ENCODE results near the gene ABCC12.

The ABCC12 gene

DNA sequence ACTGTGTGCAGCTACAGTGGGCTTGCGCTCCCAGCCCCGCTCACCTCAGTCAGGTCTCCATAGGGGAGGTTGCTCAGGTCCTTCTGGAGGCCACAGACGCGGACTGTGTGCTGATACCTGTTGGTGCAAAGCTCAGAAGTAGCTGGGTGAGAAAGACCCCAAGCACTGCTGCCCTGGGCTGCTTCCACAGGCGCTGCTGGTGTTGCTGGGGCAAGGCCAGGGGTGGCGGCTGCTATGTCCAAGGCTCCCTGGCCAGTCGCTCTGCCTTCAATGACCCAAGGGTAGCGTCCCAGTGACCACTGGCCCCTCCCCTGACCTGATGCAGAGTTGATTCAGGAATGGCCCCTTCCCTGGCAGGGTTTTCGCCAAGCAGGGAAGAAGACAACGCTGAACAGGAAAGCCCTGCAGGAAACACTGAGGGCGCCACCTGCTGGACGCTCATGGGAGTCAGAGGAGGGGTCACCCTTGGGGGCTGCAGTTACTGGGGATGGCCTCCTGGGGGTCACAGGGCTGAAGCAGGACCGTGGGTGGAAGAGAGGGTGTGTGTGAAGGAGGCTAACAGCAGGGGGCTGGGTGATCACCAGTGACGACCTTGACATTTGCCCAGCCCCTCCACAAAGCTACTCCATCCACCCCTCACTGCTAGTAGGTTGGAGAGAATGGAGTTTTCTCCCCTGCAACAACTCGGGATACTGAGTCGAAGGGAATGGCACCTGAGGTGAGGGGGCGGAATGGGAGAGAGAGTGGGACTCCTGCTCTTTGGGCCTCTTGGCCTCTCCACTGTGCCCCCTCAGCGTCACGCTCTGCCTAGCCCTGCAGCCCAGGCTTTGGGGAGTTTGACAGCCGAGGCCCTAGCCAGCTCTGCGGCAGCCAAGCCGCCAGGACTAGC lies 38.3 kb downstream of the ABCC12 start:
- Histone ChIP-seq H3K36me3 (ENCODE audit: control insufficient read depth, insufficient read depth, low read length) (no peaks in the 10 kb centered on the region), H3K27ac (ENCODE audit: low read depth, low read length, severe bottlenecking) (no peak overlapping the region), H3K4me3 (ENCODE audit: extremely low read depth, insufficient read depth, low read length, poor library complexity, severe bottlenecking) (no peak overlapping the region), H3K9me3 (ENCODE audit: control insufficient read depth, low read length) (no peaks in the 10 kb centered on the region), H3K4me1 (ENCODE audit: control insufficient read depth, insufficient read depth, low read length, poor library complexity, severe bottlenecking) (peaks cover 2% of the 10 kb centered on the region)
- 75 to 82% methylated on average over 17 to 19 of the region's 22 CpGs for WGBS, 2 experiments (ENCODE audit: insufficient coverage in 2 of 2)

DNA sequence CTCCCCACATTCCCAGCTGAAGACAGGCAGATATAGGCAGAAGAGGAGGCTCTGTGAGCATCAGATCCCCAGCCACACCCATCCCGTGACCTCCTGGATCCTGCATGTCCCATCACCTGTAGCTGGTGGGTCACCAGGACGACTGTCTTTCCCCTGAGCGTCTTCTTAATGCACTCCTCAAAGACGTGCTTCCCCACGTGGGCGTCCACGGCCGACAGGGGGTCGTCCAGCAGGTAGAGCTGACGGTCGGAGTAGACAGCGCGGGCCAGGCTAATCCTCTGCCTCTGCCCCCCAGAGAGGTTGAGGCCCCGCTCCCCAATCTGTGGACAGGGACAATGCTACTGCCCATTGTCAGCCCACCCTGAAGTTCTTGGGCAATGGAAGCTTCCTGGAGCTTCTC lies 40.5 kb downstream of the ABCC12 start:
- Histone ChIP-seq H3K27ac (ENCODE audit: low read depth, low read length, severe bottlenecking) (no peak overlapping the region), H3K4me1 (ENCODE audit: control insufficient read depth, insufficient read depth, low read length, poor library complexity, severe bottlenecking) (peaks cover 2% of the 10 kb centered on the region), H3K9me3 (ENCODE audit: control insufficient read depth, low read length) (no peaks in the 10 kb centered on the region), H3K4me3 (ENCODE audit: extremely low read depth, insufficient read depth, low read length, poor library complexity, severe bottlenecking) (no peak overlapping the region), H3K36me3 (ENCODE audit: control insufficient read depth, insufficient read depth, low read length) (no peaks in the 10 kb centered on the region)
- WGBS, 2 experiments (ENCODE audit: insufficient coverage in 2 of 2), result 91 to 96% methylated on average over 13 to 14 of the region's 14 CpGs

DNA sequence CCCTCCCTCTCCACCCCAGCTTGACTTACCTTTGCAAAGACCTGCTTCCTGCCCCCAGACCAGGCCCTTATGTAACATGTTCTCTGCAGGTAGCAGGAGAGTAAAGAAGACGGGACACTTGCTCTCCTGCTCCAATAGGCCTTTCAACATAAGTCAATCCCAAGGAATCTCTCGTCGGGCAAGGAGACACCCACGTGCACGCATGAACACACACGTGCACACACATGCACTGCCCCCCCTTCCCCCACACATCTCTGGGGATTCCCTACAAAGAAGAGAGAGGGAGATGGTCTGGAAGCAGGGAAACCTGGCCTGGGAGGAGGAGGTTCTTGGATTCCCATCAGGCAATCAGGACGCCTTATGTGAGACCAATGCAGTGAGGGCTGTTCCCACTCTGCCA lies 41.4 kb downstream of the ABCC12 start:
- Histone ChIP-seq H3K9me3 (ENCODE audit: control insufficient read depth, low read length) (no peaks in the 10 kb centered on the region), H3K4me1 (ENCODE audit: control insufficient read depth, insufficient read depth, low read length, poor library complexity, severe bottlenecking) (peaks cover 2% of the 10 kb centered on the region), H3K36me3 (ENCODE audit: control insufficient read depth, insufficient read depth, low read length) (no peaks in the 10 kb centered on the region), H3K27ac (ENCODE audit: low read depth, low read length, severe bottlenecking) (no peak overlapping the region), H3K4me3 (ENCODE audit: extremely low read depth, insufficient read depth, low read length, poor library complexity, severe bottlenecking) (no peak overlapping the region)
- 95 to 100% methylated on average over 2 of the region's 7 CpGs for WGBS, 2 experiments (ENCODE audit: insufficient coverage in 2 of 2)

DNA sequence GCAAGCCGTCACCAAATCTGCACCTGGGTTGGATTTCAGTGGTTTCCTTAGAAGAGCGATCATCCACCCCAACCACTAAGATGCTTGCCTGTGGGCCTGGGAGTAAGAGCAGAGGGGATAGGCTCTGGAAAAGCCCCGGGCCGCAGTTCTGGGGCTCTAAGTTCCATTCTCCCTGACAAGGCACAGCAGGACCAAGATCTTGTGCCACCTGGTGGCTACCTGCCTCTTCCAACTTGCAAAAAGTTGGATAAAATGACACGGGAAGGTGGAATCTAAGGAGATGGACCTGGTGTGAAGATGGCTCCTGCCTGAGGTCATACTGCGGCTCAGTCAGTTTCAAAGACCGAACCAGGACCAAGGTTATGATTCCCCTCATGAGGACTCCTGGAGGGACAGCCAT lies 42.3 kb downstream of the ABCC12 start:
- H3K9me3 ChIP-seq (ENCODE audit: control insufficient read depth, low read length), result no peaks in the 10 kb centered on the region
- no peak overlapping the region for H3K4me3 ChIP-seq (ENCODE audit: extremely low read depth, insufficient read depth, low read length, poor library complexity, severe bottlenecking)
- H3K27ac ChIP-seq (ENCODE audit: low read depth, low read length, severe bottlenecking), result no peak overlapping the region
- H3K4me1 ChIP-seq (ENCODE audit: control insufficient read depth, insufficient read depth, low read length, poor library complexity, severe bottlenecking), result peaks cover 2% of the 10 kb centered on the region
- 78% methylated on average over 4 to 6 of the region's 7 CpGs for WGBS, 2 experiments (ENCODE audit: insufficient coverage in 2 of 2)
- H3K36me3 ChIP-seq (ENCODE audit: control insufficient read depth, insufficient read depth, low read length), result no peaks in the 10 kb centered on the region

DNA sequence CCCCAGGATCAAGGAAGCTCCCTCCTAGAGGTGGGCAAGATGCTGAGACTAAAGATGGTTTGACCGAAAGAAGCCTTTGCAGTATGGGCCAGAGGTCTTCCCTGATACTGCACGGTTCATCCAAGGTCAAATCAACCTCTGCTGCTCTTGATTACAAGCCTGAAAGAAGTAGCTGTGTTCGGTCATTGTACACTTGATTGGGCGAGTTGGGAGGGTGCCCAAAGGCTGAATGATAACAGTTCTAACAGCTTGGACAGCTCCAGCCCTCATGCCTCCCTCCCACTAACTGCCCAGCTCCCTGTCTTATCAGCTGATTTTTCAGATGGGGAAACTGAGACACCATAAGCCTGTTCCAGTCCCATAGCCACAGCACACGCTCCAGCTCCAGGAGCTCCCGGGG lies 42.8 kb downstream of the ABCC12 start:
- H3K4me3 ChIP-seq (ENCODE audit: extremely low read depth, insufficient read depth, low read length, poor library complexity, severe bottlenecking), result no peak overlapping the region
- H3K9me3 ChIP-seq (ENCODE audit: control insufficient read depth, low read length), result no peaks in the 10 kb centered on the region
- H3K27ac ChIP-seq (ENCODE audit: low read depth, low read length, severe bottlenecking), result no peak overlapping the region
- peaks cover 2% of the 10 kb centered on the region for H3K4me1 ChIP-seq (ENCODE audit: control insufficient read depth, insufficient read depth, low read length, poor library complexity, severe bottlenecking)
- no peaks in the 10 kb centered on the region for H3K36me3 ChIP-seq (ENCODE audit: control insufficient read depth, insufficient read depth, low read length)
- 99 to 100% methylated on average over 2 to 6 of the region's 6 CpGs for whole genome bisulfite sequencing, 2 experiments (ENCODE audit: insufficient coverage in 2 of 2)

DNA sequence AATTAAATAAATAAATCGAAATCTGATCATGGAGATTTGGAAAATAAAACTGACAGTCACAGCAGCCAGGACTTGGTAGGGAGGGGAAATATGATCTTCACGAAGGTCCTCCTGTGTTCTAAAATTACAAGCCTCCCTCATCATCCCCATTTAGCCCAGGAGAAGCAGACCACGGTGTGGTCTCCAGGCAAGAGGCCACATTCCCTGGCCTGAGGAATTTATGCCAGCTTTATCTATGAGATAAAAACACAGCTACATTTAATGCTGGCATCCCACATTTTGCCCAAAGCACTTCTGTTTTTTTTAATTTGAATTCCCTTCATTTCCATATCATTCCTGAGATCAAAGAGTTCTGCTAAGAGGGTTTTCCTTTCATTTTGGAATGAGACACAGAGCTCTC lies 43.2 kb downstream of the ABCC12 start:
- Histone ChIP-seq H3K36me3 (ENCODE audit: control insufficient read depth, insufficient read depth, low read length) (no peaks in the 10 kb centered on the region), H3K27ac (ENCODE audit: low read depth, low read length, severe bottlenecking) (no peak overlapping the region), H3K4me3 (ENCODE audit: extremely low read depth, insufficient read depth, low read length, poor library complexity, severe bottlenecking) (no peak overlapping the region), H3K4me1 (ENCODE audit: control insufficient read depth, insufficient read depth, low read length, poor library complexity, severe bottlenecking) (peaks cover 2% of the 10 kb centered on the region), H3K9me3 (ENCODE audit: control insufficient read depth, low read length) (no peaks in the 10 kb centered on the region)
- 100% methylated on average over 1 of the region's 3 CpGs for WGBS, 2 experiments (ENCODE audit: insufficient coverage in 2 of 2)

DNA sequence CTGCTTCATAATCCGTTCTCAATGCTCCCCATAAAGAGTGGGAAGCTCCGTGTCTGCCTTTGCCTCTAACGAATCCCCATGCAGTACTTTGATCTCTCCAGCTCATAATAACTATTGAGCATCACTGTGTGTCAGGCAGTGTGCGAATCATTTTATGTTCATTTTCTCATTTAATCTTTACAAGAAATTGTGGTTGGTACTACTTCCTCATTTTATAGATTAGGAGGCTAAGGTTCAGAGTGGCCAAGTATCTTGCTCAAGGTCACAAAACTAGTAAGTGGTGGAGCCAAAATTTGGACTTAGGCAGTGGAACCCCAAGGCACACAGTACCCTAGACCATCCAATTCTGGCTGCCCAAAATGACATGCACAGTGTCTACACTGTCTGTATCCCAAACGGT lies 44.8 kb downstream of the ABCC12 start:
- Histone ChIP-seq H3K4me1 (ENCODE audit: control insufficient read depth, insufficient read depth, low read length, poor library complexity, severe bottlenecking) (no peaks in the 10 kb centered on the region), H3K36me3 (ENCODE audit: control insufficient read depth, insufficient read depth, low read length) (no peaks in the 10 kb centered on the region), H3K4me3 (ENCODE audit: extremely low read depth, insufficient read depth, low read length, poor library complexity, severe bottlenecking) (no peak overlapping the region), H3K9me3 (ENCODE audit: control insufficient read depth, low read length) (no peaks in the 10 kb centered on the region), H3K27ac (ENCODE audit: low read depth, low read length, severe bottlenecking) (no peak overlapping the region)
- 95 to 96% methylated on average over 3 of the region's 5 CpGs for WGBS, 2 experiments (ENCODE audit: insufficient coverage in 2 of 2)

DNA sequence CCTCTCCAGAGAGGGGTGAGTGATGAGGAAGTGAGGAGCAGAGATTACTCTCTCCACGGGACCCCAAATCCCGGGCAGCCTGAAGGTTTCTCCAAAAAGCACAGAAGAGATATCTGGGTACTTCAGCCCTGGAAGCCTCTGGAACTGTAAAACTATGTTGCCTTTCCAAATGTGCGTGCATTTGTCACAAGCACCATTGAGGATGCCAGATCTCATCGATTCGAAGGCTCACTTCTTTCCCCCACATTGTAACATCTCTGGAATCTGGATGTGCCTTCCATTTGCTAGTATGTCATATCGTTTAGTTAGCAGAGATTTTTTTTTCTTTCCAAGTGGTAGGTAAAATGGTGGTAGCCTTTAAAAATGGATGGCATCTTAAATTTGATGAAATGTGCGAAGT lies 45.8 kb downstream of the ABCC12 start:
- Histone ChIP-seq H3K36me3 (ENCODE audit: control insufficient read depth, insufficient read depth, low read length) (no peaks in the 10 kb centered on the region), H3K27ac (ENCODE audit: low read depth, low read length, severe bottlenecking) (no peak overlapping the region), H3K9me3 (ENCODE audit: control insufficient read depth, low read length) (no peaks in the 10 kb centered on the region), H3K4me3 (ENCODE audit: extremely low read depth, insufficient read depth, low read length, poor library complexity, severe bottlenecking) (no peak overlapping the region), H3K4me1 (ENCODE audit: control insufficient read depth, insufficient read depth, low read length, poor library complexity, severe bottlenecking) (no peaks in the 10 kb centered on the region)
- 89 to 96% methylated on average over 6 to 7 of the region's 7 CpGs for WGBS, 2 experiments (ENCODE audit: insufficient coverage in 2 of 2)

DNA sequence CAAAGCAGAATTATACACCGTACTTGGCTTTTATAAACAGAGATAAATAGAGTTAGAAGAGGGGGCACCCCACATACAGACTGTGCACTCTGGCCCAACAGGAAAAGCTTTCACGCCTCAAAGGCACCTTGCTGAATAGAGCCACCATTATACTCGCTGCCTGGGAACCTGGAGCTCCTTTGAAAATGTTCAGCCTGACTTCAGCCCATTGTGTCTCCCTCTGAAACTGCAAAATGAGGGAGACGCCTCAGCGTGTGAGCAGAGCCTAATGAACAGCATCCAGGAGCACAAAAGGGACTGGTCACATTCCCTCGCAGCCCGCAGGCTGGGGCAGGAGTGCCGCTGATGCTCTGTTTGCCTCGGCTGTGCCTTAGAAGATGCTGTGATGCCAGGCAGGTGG lies 46.3 kb downstream of the ABCC12 start:
- H3K9me3 ChIP-seq (ENCODE audit: control insufficient read depth, low read length), result no peaks in the 10 kb centered on the region
- no peaks in the 10 kb centered on the region for H3K4me1 ChIP-seq (ENCODE audit: control insufficient read depth, insufficient read depth, low read length, poor library complexity, severe bottlenecking)
- WGBS, 2 experiments (ENCODE audit: insufficient coverage in 2 of 2), result 79 to 84% methylated on average over 9 of the region's 9 CpGs
- H3K27ac ChIP-seq (ENCODE audit: low read depth, low read length, severe bottlenecking), result no peak overlapping the region
- no peaks in the 10 kb centered on the region for H3K36me3 ChIP-seq (ENCODE audit: control insufficient read depth, insufficient read depth, low read length)
- no peak overlapping the region for H3K4me3 ChIP-seq (ENCODE audit: extremely low read depth, insufficient read depth, low read length, poor library complexity, severe bottlenecking)

DNA sequence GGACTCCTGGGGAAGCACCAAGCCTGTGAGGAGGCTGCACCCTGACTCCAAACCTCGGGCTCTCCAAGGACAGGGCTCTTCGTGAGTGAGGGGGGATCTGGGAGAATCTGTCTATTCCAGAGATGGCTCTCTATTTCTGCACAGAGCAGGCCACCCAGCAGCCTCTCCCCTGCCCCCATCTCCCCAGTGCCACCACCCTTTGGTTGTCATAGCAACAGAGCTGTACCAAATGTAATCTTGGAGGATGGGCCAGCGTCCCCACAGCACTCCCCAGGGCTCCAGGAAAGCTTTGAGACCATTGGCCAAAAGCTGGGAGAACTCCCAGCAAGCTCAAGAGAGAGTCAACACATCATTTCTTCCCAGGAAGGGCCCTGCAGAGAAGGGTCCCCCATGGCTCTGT lies 49.3 kb downstream of the ABCC12 start:
- WGBS, 2 experiments (ENCODE audit: insufficient coverage in 2 of 2), result 87 to 93% methylated on average over 2 of the region's 3 CpGs
- Histone ChIP-seq H3K36me3 (ENCODE audit: control insufficient read depth, insufficient read depth, low read length) (no peaks in the 10 kb centered on the region), H3K9me3 (ENCODE audit: control insufficient read depth, low read length) (no peaks in the 10 kb centered on the region), H3K4me1 (ENCODE audit: control insufficient read depth, insufficient read depth, low read length, poor library complexity, severe bottlenecking) (no peaks in the 10 kb centered on the region), H3K27ac (ENCODE audit: low read depth, low read length, severe bottlenecking) (no peak overlapping the region), H3K4me3 (ENCODE audit: extremely low read depth, insufficient read depth, low read length, poor library complexity, severe bottlenecking) (no peak overlapping the region)
